Stimulated activated naive B cell treated with anti-CD40 and anti-IgM and Interleukin-4, amounts not matched to agents 10 μg/mL and 1 μg/mL and 100 μg/mL, for 72 hours (primary cell): Measurements from ENCODE around the gene FSTL4.
A peak's percentile ranks its signal among the peaks of the same experiment; 100 is the strongest.
"Not testable (repeated sequence)": the region's sequence is repeated elsewhere in the genome, so short reads cannot be mapped to it uniquely, and the experiment has no call there.

Source experiments
- ATAC-seq, 2 donors: fragments of 150-1000 bp; cut with Tn5 transposase; replicated peaks; 2 replicates each; pipeline ENCODE4 v1.10.0; 2021; ENCODE audit warnings: moderate library complexity in 1 of 2
- DNase-seq: peaks from one replicate; pipeline ENCODE4 v3.0.0; 2021
- H3K27ac Mint-ChIP-seq: one replicate; pipeline ENCODE4 v1.8.0; 2022; ENCODE audit warnings: mild to moderate bottlenecking, mixed read lengths
- H3K27me3 Mint-ChIP-seq, 2 donors: one replicate each; pipeline ENCODE4 v1.8.0; 2022; ENCODE audit warnings: mixed read lengths in 2 of 2
- H3K36me3 Mint-ChIP-seq, 2 donors: one replicate each; pipeline ENCODE4 v1.8.0; 2022; ENCODE audit warnings: mixed read lengths in 2 of 2, mild to moderate bottlenecking in 1 of 2
- H3K4me1 Mint-ChIP-seq, 2 donors: one replicate each; pipeline ENCODE4 v1.8.0; 2022; ENCODE audit warnings: mixed read lengths in 2 of 2, mild to moderate bottlenecking in 1 of 2
- H3K4me3 Mint-ChIP-seq, 2 donors: one replicate each; pipeline ENCODE4 v1.8.0; 2022; ENCODE audit warnings: mild to moderate bottlenecking in 2 of 2, mixed read lengths in 2 of 2, moderate library complexity in 1 of 2
- H3K9me3 Mint-ChIP-seq, 2 donors: one replicate each; pipeline ENCODE4 v1.8.0; 2022; ENCODE audit warnings: mixed read lengths in 2 of 2, mild to moderate bottlenecking in 1 of 2

Gene FSTL4

DNA sequence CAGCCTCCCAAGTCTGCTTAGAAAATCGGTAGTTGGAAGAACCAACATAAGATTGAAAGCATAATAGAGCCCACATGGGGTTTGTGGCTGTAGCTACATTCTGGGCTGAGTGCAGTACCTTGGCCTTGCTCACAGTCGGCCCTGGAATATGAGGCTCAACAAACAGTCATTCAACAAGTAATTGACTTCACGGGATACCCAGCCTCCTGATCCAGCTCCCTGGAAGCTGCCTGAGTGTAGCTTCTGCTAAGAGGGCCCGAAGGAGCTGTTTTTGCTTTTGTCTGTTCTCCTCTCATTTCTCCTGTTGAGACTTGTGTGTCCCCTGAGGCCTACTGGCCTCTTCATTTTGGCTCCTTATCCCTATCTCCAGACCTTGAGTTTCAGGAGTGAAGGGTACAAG is 389.8 kb downstream of the FSTL4 start:
- DNase-seq, result no peak
- Mint-ChIP-seq H3K36me3 (peaks cover 0 to 8% of the 10 kb centered on the region in 2 donors), H3K4me3 (no peak overlapping the region), H3K9me3 (no peaks in the 10 kb centered on the region), H3K27ac (peak overlapping the region; percentile 57), H3K4me1 (peaks cover 0 to 2% of the 10 kb centered on the region in 2 donors), H3K27me3 (no peaks in the 10 kb centered on the region)
- ATAC-seq, result no peak

DNA sequence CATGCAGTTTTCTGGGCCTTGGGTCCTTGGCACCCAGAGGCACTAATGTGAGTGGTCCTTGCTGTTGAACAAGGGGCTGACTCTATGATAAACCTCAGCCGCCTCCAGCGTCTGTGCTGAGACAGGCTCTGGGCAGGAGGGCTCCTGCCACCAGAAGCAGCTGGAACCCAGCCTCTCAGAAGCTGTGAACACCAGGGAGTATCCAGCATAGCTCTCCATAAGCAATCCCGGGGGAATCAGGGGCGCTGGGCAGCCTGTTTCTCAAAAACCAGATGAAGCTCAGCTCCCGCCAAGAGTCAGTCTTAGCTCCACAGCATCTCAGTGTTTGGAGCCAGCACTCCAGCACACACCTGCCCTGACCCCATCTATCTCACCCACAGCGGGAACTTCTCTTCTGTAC is 390.3 kb downstream of the FSTL4 start:
- no peaks in the 10 kb centered on the region for H3K27me3 Mint-ChIP-seq
- ATAC-seq, result no peak

DNA sequence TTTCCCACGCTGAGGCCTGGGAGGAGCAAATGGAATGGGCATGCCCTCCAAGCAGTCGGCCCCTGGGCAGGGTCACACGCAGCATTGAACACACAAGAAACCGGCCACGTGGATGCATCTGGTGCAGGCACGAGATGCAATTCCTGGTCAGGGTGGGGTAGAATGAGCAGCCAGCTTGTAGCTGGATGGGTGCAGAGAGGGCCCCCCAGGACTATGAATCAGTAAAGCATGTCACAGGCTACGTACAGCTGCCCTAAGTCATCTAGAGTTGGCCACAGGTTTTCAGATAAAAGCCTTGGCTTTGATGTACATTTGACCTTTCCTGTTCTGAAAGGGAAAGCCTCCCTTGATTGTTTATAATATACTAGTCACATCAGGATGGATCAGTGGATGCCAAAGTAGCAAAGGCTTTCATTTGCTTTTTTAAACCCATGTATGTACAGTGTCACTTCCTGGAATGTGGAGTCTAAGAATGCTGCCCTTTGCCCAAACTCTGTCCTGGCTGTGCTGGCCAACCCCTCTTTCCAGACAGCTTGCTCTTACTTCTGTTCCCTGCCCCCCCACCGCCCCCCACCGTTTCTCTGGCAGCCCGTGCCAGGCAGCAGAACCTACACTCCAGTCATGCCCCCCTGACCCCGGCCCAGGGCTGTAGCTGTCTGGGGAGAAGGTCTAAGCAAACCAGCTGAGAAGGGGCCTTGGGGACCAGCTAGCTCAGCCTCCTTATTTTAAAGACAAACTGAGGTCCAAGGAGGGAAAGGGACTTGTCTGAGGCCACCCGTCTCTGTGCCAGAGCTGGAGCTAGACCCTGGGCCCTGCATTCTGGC is 391.3 kb downstream of the FSTL4 start:
- ATAC-seq (no peak), DNase-seq (no peak)
- no peaks in the 10 kb centered on the region for H3K27me3 Mint-ChIP-seq
- H3K36me3 Mint-ChIP-seq, result peaks cover 2 to 11% of the 10 kb centered on the region in 2 donors
- H3K4me1 Mint-ChIP-seq, result no peaks in the 10 kb centered on the region
- H3K9me3 Mint-ChIP-seq, result no peaks in the 10 kb centered on the region
- H3K4me3 Mint-ChIP-seq, result no peak overlapping the region
- no peak overlapping the region for H3K27ac Mint-ChIP-seq

More for the DNA sequence above, 390.3 kb downstream of the FSTL4 start:
- no peaks in the 10 kb centered on the region for H3K9me3 Mint-ChIP-seq
- H3K4me3 Mint-ChIP-seq, result no peak overlapping the region
- H3K4me1 Mint-ChIP-seq, result peaks cover 0 to 2% of the 10 kb centered on the region in 2 donors
- no peak for DNase-seq
- no peak overlapping the region for H3K27ac Mint-ChIP-seq
- peaks cover 0 to 8% of the 10 kb centered on the region in 2 donors for H3K36me3 Mint-ChIP-seq

DNA sequence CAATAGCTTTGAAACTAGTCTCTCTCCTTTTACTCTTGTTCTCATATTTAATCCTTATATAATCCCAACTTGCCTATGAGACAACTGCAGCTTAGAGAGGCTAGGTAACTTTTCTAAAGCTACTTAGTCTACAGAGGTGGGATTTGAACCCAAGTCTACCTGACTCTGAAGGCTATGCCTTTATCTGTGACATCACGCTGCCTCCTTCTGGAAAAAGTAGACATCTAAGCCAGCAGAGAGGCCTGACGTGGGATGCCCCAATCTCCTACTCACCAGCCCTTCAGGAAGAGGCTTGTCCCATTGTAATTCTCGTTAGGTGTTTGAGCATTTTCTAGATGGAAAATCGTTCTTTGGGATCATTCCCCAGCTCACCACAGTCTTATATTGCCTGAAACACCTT is 393.0 kb downstream of the FSTL4 start:
- peaks cover 2 to 11% of the 10 kb centered on the region in 2 donors for H3K36me3 Mint-ChIP-seq
- no peaks in the 10 kb centered on the region for H3K9me3 Mint-ChIP-seq

DNA sequence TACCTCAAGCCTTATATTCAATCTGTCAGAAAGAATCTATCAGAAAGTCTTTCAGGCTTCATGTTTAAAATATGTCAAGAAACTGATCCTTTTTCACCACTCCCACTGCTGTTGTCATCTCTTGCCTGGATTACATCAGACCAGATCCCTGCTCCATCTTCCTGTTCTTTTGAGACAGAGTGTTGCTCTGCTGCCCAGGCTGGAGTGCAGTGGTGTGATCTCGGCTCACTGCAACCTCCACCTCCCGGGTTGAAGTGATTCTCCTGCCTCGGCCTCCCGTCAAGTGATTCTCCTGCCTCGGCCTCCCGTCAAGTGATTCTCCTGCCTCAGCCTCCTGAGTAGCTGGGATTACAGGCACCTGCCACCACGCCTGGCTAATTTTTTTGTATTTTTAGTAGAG is 396.2 kb downstream of the FSTL4 start:
- H3K27me3 Mint-ChIP-seq, H3K4me1 Mint-ChIP-seq, DNase-seq, H3K9me3 Mint-ChIP-seq, H3K4me3 Mint-ChIP-seq, ATAC-seq, H3K27ac Mint-ChIP-seq: not testable (repeated sequence)
- peaks cover 2 to 11% of the 10 kb centered on the region in 2 donors for H3K36me3 Mint-ChIP-seq

More for the DNA sequence above, 393.0 kb downstream of the FSTL4 start:
- H3K27ac Mint-ChIP-seq, result no peak overlapping the region
- no peak for DNase-seq
- no peaks in the 10 kb centered on the region for H3K27me3 Mint-ChIP-seq
- no peaks in the 10 kb centered on the region for H3K4me1 Mint-ChIP-seq
- ATAC-seq, result no peak
- H3K4me3 Mint-ChIP-seq, result no peak overlapping the region

DNA sequence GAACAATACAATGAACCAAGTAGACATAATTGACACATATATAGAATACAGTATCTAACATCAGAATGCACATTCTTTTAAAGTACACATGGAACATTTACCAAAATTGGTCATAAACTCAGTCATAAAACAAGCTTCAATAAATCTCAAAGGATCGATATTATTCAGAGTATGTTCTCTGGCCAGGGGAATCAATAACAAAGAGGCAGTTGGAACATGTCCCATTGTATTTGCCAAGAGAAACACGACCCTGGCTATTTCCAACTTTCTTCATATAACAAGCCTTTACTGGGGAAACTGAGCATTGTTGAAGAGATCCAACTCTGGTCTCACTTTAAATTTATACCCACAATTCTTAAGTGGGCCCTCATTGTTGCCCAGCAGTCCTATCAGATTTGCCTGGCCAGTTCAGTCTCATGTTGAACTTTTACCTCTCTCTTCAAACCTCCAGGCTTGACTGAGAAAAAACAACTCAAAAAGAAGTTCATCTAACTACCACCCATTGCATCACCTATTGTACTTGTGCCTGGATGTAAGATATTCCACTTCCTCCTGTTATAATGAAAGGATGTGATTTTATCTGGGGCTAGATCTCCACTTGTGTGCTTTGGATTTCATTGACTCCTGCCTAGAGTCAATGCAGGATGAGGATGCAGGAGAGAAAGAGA is 398.1 kb downstream of the FSTL4 start:
- Mint-ChIP-seq H3K27me3 (peaks cover 0 to 4% of the 10 kb centered on the region in 2 donors), H3K4me3 (no peak overlapping the region), H3K36me3 (peaks cover 2 to 11% of the 10 kb centered on the region in 2 donors), H3K4me1 (no peaks in the 10 kb centered on the region), H3K27ac (no peak overlapping the region), H3K9me3 (no peaks in the 10 kb centered on the region)
- DNase-seq (no peak), ATAC-seq (no peak)

DNA sequence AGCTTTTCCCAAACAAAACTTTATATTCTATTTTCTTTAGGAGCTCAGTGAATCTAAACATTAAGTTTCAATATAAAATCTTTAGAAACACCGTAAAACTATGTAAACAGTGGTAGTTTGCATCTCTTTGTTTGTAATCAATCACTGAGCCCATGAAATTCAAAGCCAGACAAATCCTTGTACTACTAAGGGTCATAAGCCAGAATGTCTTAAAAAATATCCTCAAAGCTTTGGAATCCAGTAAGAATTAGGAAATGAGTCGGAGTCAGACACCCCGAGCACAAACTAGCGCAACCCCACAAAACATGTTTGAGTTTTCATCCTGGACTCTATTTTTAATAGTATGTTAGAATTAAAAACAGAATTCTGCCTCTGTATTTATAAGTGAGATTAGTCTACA is 406.7 kb downstream of the FSTL4 start:
- no peak overlapping the region for H3K4me3 Mint-ChIP-seq
- H3K27ac Mint-ChIP-seq, result no peak overlapping the region
- ATAC-seq (no peak), DNase-seq (no peak)
- H3K27me3 Mint-ChIP-seq, result peaks cover 11 to 12% of the 10 kb centered on the region in 2 donors
- peaks cover 5 to 9% of the 10 kb centered on the region in 2 donors for H3K36me3 Mint-ChIP-seq
- peaks cover 0 to 9% of the 10 kb centered on the region in 2 donors for H3K9me3 Mint-ChIP-seq
- H3K4me1 Mint-ChIP-seq, result peaks cover 6 to 21% of the 10 kb centered on the region in 2 donors

DNA sequence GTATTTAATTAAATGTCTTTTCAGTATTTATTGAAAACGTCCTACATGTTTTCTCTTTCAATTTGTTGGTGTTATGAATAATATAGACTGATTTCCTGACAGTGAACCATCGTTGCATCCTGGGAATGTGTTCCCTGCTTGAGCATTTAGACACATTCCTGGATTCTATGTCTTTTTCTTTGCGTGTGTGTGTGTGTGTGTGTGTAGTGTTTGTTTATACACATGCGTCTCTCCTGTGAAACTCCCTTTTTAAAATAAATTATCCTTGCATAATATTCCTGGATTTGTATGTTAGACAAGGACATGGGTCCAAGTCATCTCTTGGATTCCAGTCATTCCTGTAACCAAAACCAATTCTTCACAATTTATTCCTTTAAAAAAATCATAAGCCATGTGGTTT is 407.1 kb downstream of the FSTL4 start:
- Mint-ChIP-seq H3K27ac (no peak overlapping the region), H3K9me3 (peaks cover 0 to 9% of the 10 kb centered on the region in 2 donors), H3K36me3 (peaks cover 5 to 9% of the 10 kb centered on the region in 2 donors), H3K4me3 (no peak overlapping the region), H3K4me1 (peaks cover 6 to 21% of the 10 kb centered on the region in 2 donors), H3K27me3 (peaks cover 11 to 12% of the 10 kb centered on the region in 2 donors)
- DNase-seq (no peak), ATAC-seq (no peak)

DNA sequence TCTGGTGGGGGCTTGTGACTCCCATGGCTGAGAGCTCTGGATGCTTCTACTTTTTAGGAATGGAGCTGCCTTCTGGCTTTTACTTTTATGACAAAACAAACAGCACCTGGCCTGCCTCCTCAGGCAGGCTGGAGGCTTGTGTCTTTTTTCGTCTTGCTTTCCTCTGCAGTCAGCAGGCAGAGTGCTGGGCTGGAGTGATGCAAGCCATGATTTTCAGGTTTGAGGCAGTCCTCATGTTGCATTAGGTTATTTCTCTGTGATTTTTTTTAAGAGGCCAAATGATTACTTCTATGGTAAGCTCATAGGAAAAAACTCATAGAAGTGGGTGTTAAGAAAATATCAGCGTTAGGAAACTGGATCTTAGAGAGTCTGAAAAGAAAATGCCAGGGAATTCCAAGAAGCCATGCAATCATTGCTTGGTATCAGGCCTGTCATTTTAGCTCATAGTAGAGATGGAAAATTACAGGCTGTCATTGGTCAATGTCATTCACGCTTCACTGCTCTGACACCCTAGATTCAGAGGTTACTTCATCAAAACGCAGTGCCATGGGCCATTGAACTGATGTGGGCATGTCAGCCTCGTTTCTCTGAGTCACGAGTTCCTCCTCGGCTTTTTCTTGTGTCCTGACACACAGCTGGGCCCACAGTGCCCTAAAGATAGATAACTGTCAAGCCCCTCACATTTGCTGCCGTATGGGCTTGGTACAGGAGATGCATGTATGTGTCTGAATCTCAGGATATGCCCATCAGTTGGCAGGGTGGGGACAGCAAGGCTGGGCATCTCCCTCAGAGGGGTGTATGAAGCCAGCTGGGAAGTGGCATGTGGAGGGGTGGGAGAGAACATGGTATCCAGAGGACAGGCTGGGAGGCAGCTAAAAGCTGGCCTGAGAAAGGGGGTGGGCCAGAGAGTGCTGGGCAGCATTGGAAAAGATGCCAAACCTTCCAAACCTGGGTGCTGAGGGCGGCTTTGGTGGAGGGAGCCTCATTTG is 408.7 kb downstream of the FSTL4 start:
- peaks cover 0 to 9% of the 10 kb centered on the region in 2 donors for H3K9me3 Mint-ChIP-seq
- peaks cover 5 to 9% of the 10 kb centered on the region in 2 donors for H3K36me3 Mint-ChIP-seq
- H3K4me1 Mint-ChIP-seq, result peaks cover 6 to 21% of the 10 kb centered on the region in 2 donors
- peak overlapping the region in 1 of 2 donors; percentile 27 for H3K4me3 Mint-ChIP-seq
- H3K27me3 Mint-ChIP-seq, result peaks cover 7 to 8% of the 10 kb centered on the region in 2 donors
- peak overlapping the region; percentile 96 for H3K27ac Mint-ChIP-seq
- ATAC-seq (peak; percentile 83 to 87), DNase-seq (peak; percentile 37)

DNA sequence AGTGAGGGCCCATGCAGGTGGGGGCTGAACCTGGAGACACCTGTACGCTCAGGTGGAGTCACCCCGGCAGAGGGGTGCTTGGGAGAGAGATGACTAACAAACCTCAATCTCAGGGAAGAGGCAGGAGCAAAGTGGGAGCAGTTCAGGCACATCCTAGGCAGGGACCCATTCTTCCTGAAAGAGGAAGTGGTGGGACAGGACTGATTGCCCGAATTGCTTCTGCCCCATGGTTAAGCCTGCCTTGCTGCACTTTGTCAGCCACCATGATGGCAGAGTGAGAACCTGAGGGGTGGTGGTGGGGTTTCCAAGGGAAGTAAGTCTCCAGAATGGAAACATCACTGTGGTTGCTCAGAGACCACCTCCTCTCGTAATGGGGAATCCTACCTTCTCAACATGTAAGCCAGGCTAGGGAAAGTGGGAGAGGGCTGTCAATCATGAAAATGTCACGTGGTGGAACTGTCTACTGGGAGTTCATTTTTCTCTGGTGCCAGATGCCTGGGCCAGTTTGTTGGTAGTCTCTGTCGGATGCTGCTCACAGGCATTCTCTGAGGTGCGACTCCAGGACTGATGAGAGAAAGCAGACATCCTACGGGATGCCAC is 410.2 kb downstream of the FSTL4 start:
- H3K27me3 Mint-ChIP-seq, result peaks cover 6 to 8% of the 10 kb centered on the region in 2 donors
- H3K9me3 Mint-ChIP-seq, result peaks cover 0 to 9% of the 10 kb centered on the region in 2 donors
- DNase-seq (no peak), ATAC-seq (no peak)
- H3K27ac Mint-ChIP-seq, result peak overlapping the region; percentile 96
- H3K4me1 Mint-ChIP-seq, result peaks cover 6 to 21% of the 10 kb centered on the region in 2 donors
- peaks cover 5 to 9% of the 10 kb centered on the region in 2 donors for H3K36me3 Mint-ChIP-seq
- no peak overlapping the region for H3K4me3 Mint-ChIP-seq

DNA sequence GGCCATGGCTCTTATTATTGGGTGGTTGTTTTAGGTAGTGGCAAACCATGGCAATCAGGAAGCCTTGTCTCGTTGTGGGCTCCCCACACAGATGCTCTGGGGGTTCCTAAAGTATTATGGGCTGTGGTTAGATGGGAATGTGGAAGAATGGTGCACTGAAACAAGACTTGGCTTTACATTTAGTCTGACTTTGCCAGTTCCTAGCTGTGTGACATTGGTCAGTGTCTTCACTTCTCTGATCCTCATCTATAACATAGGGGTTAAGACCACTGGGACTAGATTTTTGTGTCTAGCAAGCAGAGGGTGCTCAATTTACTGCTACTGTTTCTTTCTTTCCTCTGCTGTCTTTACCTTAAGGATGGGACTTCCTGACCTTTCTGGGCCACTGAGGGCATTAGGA is 411.0 kb downstream of the FSTL4 start:
- Mint-ChIP-seq H3K27ac (no peak overlapping the region), H3K36me3 (peaks cover 5 to 9% of the 10 kb centered on the region in 2 donors), H3K4me3 (no peak overlapping the region), H3K9me3 (peaks cover 0 to 9% of the 10 kb centered on the region in 2 donors), H3K4me1 (peaks cover 6 to 21% of the 10 kb centered on the region in 2 donors), H3K27me3 (peaks cover 4 to 6% of the 10 kb centered on the region in 2 donors)
- ATAC-seq (no peak), DNase-seq (no peak)

DNA sequence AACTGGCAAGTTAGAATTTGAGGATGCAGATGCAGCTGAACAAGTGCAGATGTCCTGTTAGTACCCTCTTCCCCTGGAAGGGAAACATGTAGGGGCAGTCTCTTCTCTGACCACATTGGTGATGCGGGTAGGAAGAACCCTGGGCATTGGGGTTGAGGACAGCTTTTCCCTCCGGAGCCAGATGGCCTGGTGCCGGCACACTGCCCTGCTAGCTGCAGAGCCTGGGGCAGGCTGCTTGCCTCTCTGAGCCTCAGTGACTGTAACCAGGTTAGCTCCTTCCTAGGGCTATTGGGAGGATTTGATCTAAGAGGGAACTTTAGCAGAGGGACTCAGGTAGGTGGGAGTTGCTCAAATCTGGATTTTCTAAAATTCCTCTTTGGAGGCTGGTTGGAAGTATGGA is 412.1 kb downstream of the FSTL4 start:
- H3K9me3 Mint-ChIP-seq, result peaks cover 0 to 9% of the 10 kb centered on the region in 2 donors
- H3K27me3 Mint-ChIP-seq, result peaks cover 4 to 6% of the 10 kb centered on the region in 2 donors
- no peak for DNase-seq
- H3K4me1 Mint-ChIP-seq, result peaks cover 6 to 21% of the 10 kb centered on the region in 2 donors
- ATAC-seq, result no peak
- H3K4me3 Mint-ChIP-seq, result no peak overlapping the region
- H3K36me3 Mint-ChIP-seq, result peaks cover 5 to 9% of the 10 kb centered on the region in 2 donors
- H3K27ac Mint-ChIP-seq, result no peak overlapping the region

DNA sequence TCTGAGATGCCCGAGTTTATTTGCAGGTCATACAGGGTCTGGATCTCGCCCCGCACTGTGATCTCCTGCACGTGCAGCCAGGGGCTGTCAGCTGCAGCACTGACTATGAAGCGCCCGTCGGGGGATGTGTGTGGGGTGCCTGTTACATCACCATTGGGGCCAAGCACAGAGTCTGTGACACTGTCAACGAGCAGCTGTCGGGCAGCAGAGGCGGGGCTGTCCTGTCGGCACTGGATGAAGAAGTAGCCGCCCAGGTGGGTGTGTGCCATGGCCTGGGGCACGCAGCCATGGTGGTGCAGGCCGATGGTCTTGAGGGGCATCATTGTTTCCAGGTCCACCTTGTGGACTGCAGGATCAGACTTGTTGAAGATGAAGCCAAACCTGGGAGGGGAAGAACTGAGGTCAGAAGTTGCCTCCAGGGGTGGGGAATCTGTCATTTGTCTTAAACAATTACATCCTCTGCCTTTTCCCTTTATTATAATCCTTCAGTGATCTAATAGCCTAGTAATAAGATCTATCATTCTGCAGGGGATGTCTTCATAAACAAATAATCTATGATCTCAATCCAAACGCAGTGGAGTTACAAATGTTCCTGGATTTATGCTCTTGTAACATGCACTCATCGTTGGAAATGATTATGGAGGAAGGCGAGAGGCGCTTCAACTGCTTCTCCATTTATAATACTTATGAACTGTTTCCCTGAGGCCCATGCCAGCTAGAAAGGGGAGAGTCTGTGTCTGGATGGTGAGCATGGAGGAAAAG is 412.7 kb downstream of the FSTL4 start:
- H3K9me3 Mint-ChIP-seq, result peaks cover 0 to 9% of the 10 kb centered on the region in 2 donors
- peaks cover 4 to 6% of the 10 kb centered on the region in 2 donors for H3K27me3 Mint-ChIP-seq
- H3K27ac Mint-ChIP-seq, result no peak overlapping the region
- ATAC-seq (no peak), DNase-seq (no peak)
- no peak overlapping the region for H3K4me3 Mint-ChIP-seq
- H3K36me3 Mint-ChIP-seq, result peaks cover 5 to 9% of the 10 kb centered on the region in 2 donors
- peaks cover 6 to 21% of the 10 kb centered on the region in 2 donors for H3K4me1 Mint-ChIP-seq
